Measurements from ENCODE around the gene ENAH. TPM values are rescaled to one million over a fixed set of nuclear protein-coding genes. Genes with fewer than 3 reads are reported as not detected.

ENAH gene
- total and polyA plus RNA-seq, 9 of the 15 experiments (the other 6 are each of a cell fraction or from before 2014, with no cell fraction given), result 0.03 to 1.2 (median 0.15) TPM

DNA sequence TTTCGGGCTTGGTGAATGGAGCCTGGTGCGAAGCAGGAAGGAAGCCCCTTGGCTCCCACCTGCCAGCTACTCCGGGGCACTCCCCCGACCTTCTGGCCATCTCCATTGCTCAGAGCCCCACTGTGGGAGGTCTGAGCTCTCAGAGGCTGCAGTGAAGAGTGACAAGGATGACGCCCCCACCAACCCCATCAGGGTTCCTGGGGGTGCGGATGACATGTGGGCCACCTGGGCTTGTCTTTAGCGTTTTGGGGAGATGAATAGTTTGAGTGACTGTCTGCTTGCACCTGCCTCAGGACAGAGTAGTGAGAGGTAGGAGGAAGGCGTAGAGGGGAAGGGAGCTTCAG, 181.8 kb downstream of the ENAH start:
- Histone ChIP-seq H3K9me1 (ENCODE audit: control insufficient read depth, insufficient read depth, low read length) (no peaks in the 10 kb centered on the region), H4K20me1 (replicated peaks; ENCODE audit: control insufficient read depth, insufficient read depth, low read length) (no peaks in the 10 kb centered on the region), H3K4me3 (no peak overlapping the region), H3K9ac (ENCODE audit: insufficient read depth in 1 of 2, low read depth in 2 of 2, low read length in 2 of 2) (no peak overlapping the region), H3K4me2 (ENCODE audit: insufficient read depth, low read length) (no peak overlapping the region), H2AFZ (ENCODE audit: low read depth, low read length) (no peak overlapping the region), H3K79me2 (ENCODE audit: control insufficient read depth, insufficient read depth, low read length) (no peaks in the 10 kb centered on the region), H3K4me1 (replicated peaks in 1 of 2; ENCODE audit: control insufficient read depth in 2 of 2, insufficient read depth in 2 of 2, low read length in 2 of 2) (peaks cover 8 to 25% of the 10 kb centered on the region in 2 experiments; a peak in 3 of 5 replicates), H3K27me3 (ENCODE audit: control insufficient read depth in 2 of 2, insufficient read depth in 2 of 2, low read length in 2 of 2) (peaks cover 0 to under 1% of the 10 kb centered on the region in 2 experiments; a peak in 2 of 5 replicates), H3K27ac (ENCODE audit: extremely low read depth, low read depth, low read length) (no peak overlapping the region), H3K36me3 (ENCODE audit: control insufficient read depth, insufficient read depth, low read length) (no peaks in the 10 kb centered on the region), H3K9me3 (replicated peaks; ENCODE audit: control insufficient read depth, insufficient read depth, low read depth, low read length) (no peaks in the 10 kb centered on the region)
- FAIRE-seq (no peak), ATAC-seq (no peak), DNase-seq (ENCODE audit: extremely low read depth in 1 of 4, low spot score in 3 of 4) (no peak)
- intact Hi-C loops (cut with micrococcal nuclease), result no loop called here
- no TSS peak for BruUV-seq (replicated peaks)
- in situ Hi-C loops (cut with MboI), result loop anchor here (10.0 kb wide), 3 partner anchors 374 to 724 kb away; no protein-coding TSS in a partner anchor
- POLR2A ChIA-PET, result interaction anchor here (1.4 kb wide), 1 partner anchor 9 kb away, joined by 4 read pairs; no protein-coding TSS in a partner anchor
- TF ChIP-seq ZBTB7A (IDR thresholded peaks at IDR 0.05; ENCODE audit: borderline replicate concordance, control insufficient read depth, low read depth, low read length), result no peak
- TF ChIP-seq ETS2 (tag; IDR thresholded peaks at IDR 0.05; ENCODE audit: borderline replicate concordance, poor library complexity, severe bottlenecking), result no peak
- TF ChIP-seq MEF2A (IDR thresholded peaks at IDR 0.05; ENCODE audit: control insufficient read depth, low read depth, low read length), result no peak
- no peak for TF ChIP-seq CBFB (CRISPR knock-in tag; IDR thresholded peaks at IDR 0.05)
- no peak for TF ChIP-seq THAP12 (CRISPR knock-in tag; IDR thresholded peaks at IDR 0.05)
- no peak for TF ChIP-seq ZNF518B (CRISPR knock-in tag; IDR thresholded peaks at IDR 0.05)
- no peak for TF ChIP-seq DACH1 (IDR thresholded peaks at IDR 0.05; ENCODE audit: partially characterized antibody)
- TF ChIP-seq MBD2 (IDR thresholded peaks at IDR 0.05; ENCODE audit: borderline replicate concordance, low read depth), result no peak
- TF ChIP-seq, protein P1, sequence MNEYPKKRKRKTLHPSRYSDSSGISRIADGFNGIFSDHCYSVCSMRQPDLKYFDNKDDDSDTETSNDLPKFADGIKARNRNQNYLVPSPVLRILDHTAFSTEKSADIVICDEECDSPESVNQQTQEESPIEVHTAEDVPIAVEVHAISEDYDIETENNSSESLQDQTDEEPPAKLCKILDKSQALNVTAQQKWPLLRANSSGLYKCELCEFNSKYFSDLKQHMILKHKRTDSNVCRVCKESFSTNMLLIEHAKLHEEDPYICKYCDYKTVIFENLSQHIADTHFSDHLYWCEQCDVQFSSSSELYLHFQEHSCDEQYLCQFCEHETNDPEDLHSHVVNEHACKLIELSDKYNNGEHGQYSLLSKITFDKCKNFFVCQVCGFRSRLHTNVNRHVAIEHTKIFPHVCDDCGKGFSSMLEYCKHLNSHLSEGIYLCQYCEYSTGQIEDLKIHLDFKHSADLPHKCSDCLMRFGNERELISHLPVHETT (CRISPR knock-in tag; conservative IDR thresholded peaks at IDR 0.05 in 1 of 2, IDR thresholded peaks at IDR 0.05 in 1 of 2), result no peak
- CTCF ChIA-PET (ENCODE audit: low intra/inter-chr PET ratio), result interaction anchor here (1.1 kb wide), 1 partner anchor 505 kb away, joined by 3 read pairs; no protein-coding TSS in a partner anchor
- WGBS (ENCODE audit: insufficient coverage, low coverage, missing lambda C conversion rate), result 38% methylated on average over 8 of the region's 8 CpGs
